IMR-90 (cell line): ENCODE measurements around the gene RCL1.
"Not testable (repeated sequence)": the region's sequence is repeated elsewhere in the genome, so short reads cannot be mapped to it uniquely, and the experiment has no call there.

Experiments used
- POLR2A ChIP-seq: IDR thresholded peaks from 2 replicates; pipeline ENCODE4 v1.6.1; 2012; ENCODE audit warnings: mild to moderate bottlenecking, low read depth, low read length
- TF ChIP-seq, protein P1 (sequence below): conservative IDR thresholded peaks from 2 replicates; pipeline ENCODE4 v1.5.1; 2012; ENCODE audit warnings: mild to moderate bottlenecking, low read depth, low read length, improper control_type of control experiment

DNA sequence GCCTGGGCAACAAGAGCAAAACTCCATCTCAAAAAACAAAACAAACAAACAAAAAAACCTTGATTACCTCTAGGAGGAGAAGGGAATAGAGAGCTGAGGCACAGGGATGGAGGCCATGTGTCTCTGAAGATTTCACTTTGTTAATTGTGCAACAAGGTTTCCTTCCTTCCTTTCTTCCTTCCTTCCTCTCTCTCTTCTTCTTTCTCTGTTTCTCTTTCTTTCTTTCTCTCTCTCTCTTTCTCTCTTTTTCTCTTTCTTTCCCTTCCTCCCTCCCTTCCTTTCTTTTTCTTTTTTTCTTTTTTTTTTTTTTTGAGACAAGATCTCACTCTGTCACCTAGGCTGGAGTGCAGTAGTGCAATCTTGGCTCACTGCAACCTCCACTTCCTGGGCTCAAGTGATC lies 38.2 kb upstream of the RCL1 start:
- TF ChIP-seq, protein P1, sequence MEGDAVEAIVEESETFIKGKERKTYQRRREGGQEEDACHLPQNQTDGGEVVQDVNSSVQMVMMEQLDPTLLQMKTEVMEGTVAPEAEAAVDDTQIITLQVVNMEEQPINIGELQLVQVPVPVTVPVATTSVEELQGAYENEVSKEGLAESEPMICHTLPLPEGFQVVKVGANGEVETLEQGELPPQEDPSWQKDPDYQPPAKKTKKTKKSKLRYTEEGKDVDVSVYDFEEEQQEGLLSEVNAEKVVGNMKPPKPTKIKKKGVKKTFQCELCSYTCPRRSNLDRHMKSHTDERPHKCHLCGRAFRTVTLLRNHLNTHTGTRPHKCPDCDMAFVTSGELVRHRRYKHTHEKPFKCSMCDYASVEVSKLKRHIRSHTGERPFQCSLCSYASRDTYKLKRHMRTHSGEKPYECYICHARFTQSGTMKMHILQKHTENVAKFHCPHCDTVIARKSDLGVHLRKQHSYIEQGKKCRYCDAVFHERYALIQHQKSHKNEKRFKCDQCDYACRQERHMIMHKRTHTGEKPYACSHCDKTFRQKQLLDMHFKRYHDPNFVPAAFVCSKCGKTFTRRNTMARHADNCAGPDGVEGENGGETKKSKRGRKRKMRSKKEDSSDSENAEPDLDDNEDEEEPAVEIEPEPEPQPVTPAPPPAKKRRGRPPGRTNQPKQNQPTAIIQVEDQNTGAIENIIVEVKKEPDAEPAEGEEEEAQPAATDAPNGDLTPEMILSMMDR = not testable (repeated sequence)
- TF ChIP-seq POLR2A = not testable (repeated sequence)
